Hippocampal formation (tissue), 2 donors: ENCODE results near the gene NGEF.

Experiments used
- DNase-seq, 2 donors: peaks; one replicate each; lab custom pipeline; 2025; lab: John Stamatoyannopoulos, UW

Gene NGEF

GRCh38 chr2:232971744-232972143 is 41.3 kb downstream of the NGEF start:
- DNase-seq = no peak

- no peak for DNase-seq
Measured at GRCh38 chr2:232970051-232970450, 43.0 kb downstream of the NGEF start.

GRCh38 chr2:232967474-232967873 is 45.6 kb downstream of the NGEF start:
- DNase-seq = no peak

DNA sequence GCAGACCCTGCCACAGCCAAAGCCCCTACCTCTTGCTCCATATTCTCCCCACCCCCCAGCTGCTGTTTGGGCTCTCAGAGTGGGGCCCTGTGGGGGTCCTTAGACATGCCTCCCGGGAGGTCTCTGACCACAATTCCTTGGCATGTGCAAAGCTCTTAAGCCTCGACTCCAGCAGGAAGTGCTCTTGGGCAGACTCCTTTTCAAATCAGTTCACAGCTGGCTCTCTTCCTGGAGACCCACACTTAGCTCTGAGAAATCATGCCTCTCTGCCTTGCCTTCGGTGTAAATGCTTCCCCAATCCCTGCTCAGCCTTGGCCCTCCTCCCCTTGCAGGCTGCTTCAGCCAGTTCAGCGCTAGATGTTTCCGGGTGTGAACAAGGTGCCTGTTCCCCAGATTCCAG is 46.9 kb downstream of the NGEF start:
- no peak for DNase-seq

- no peak for DNase-seq
Measured at GRCh38 chr2:232963913-232964312, 49.1 kb downstream of the NGEF start.

- no peak for DNase-seq
Measured at GRCh38 chr2:232960862-232961261, 52.2 kb downstream of the NGEF start.

DNA sequence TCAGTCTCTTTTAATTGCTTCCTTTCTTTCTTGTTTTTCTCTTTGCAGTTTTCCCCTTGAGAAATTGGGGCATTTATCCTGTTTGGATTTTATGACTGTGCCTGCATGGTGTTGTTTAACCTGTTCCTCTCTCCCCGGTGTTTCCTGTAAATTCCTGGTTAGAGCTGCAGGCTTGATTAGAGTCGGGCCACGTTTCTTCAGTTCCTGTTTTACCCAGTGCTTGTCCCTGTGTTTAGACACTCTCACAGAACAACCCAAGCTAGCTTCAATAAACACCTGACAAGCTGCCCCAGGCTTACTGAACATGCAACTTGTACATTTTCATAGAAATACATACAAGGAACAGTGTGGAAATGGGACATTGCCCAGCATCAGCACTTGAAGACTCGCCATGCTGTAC is 53.9 kb downstream of the NGEF start:
- no peak for DNase-seq

GRCh38 chr2:232957657-232958090 is 55.4 kb downstream of the NGEF start:
- DNase-seq = no peak

DNA sequence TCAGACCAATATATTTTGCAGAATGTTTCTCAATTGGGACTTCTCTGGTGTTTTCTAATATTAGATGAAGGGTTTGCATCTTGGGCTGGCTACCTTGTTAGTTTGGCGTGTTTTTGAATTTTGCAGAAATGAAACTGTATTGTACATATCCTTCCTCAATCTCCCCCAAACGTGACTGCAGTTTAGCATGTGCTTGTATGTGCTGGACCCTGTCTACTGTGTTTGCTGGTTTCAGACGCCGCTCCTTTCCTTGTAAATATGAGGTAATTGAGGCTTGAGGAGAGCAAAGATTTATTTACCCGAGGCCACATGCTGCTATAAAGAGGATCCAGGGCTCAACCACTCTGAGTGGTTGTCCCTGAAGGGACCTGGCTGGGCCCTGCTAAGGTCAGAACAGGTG is 57.2 kb downstream of the NGEF start:
- DNase-seq = no peak

DNA sequence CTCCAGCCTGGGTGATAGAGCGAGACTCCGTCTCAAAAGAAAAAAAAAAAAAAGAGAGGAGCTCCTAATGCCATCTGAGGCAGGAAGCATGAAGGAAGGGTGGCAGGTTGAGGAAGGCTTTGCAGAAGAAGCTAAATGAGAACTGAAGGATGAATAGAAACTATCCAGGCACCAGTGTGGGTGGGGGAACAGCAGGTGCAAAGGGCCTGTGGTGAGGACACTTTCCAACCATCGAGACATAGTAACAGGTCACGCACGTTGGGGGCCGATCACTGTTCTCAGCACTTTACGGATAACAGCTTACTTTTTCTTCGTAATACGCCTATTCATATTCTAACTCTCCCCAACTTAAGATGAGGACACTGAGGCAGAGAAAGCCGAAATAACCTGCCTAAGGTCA is 58.4 kb downstream of the NGEF start:
- no peak for DNase-seq

DNA sequence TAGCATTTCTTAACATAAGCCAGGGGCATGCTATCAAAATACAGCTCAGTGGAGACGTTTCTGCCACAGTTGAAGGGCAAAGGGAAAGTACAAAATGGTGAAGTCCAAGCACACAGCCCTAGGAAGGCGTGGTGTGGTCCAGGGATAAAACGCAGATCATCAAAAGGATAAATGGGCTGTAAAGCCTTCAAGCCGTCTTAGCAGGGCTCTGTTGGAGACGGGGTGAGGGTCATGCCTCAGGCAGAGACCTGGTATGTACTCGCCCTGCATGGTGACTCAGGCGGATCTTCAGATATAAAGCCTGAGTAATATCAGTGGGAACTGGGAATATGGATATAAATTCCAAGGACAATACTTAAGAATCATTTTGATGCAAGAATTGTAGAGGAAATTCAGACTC is 61.2 kb downstream of the NGEF start:
- DNase-seq = no peak

- DNase-seq = no peak
Measured at GRCh38 chr2:232951181-232951580, 61.9 kb downstream of the NGEF start.

DNA sequence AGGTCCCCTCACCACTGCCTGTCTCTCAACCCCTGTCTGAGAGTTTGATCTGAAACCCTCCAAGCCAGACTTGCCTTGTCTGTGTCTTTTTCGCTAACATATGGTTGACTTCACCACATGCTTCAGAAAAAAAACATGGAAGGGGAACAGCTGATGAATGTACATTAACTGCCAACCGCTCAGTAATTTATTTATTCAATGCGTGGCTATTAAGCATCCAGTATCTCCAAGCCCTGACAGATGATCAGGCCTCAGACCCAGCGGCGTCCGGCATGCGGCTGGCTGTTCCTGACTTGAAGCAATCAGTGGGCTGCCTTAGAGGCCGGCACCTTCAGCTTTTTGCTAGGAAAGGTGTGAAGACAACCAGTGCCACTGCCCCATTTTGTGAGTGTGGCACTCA is 62.3 kb downstream of the NGEF start:
- no peak for DNase-seq

DNA sequence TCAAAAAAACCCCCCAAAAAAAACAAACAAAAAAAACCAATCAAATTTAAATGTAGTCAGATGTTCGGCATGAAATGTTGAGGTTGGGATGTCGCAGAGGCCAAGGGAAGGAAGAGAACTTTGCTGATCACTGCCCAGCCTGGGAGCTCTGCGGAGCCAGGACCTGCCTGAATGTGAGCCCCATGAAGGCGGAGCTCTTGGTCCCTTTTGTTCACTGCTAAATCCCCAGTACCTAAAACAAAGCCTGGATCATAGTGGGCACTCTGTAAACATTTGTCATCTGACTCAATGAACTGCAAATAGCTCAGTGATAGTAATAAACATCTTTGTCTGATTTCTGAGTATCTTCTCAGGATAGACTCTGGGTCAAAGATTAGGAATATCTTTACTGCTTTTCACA is 64.0 kb downstream of the NGEF start:
- DNase-seq = no peak

GRCh38 chr2:232942831-232943230 is 70.2 kb downstream of the NGEF start:
- no peak for DNase-seq

DNA sequence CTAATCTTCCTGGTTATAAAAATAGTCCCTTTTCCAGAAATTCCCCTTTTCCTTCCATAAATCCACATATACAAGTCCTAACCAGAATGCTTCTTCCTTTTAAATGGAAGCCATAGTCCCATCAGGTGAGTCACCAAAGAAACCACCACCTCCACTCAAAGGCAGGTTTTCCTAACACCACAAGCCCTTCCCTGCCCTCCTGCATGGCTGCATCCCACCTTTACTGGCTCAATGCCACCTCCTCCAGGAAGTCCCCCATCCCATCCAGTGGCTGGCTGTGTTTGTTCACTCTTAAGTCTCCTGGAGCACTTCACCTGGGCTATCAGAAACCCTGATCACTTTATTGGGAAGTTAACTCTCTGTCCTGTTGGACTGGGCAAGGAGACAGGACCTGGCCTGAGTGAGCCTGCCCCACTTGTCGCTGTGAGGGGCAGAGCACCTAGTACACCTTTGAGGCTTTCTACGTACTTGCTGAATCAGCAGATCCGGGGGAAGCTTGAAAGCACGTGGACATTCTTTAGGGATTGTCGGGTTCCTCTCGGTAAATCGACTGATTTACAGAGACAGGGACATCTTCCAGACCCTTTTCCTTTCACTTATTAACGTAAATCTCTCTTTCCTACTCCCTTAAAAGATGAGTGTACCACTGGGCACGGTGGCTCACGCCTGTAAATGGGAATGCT is 71.0 kb downstream of the NGEF start:
- no peak for DNase-seq

DNA sequence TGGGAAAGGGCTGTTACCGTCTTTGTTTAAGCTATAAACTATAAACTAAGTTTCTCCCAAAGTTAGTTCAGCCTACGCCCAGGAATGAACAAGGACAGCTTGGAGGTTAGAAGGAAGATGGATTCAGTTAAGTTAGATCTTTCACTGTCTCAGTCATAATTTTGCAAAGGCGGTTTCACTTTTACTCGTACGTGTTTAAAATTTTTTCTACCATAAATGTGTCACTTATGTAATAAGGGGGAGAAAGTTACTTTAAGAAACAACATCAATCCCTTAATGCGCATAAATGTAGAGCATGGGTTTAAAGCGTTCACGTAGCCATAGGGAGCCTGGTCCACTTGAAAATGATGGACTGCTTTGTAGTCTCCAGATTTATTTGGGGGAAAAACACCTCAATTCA is 71.7 kb downstream of the NGEF start:
- DNase-seq = no peak

GRCh38 chr2:232940724-232941123 is 72.3 kb downstream of the NGEF start:
- DNase-seq = no peak

GRCh38 chr2:232937278-232937906 is 75.7 kb downstream of the NGEF start:
- no peak for DNase-seq

DNA sequence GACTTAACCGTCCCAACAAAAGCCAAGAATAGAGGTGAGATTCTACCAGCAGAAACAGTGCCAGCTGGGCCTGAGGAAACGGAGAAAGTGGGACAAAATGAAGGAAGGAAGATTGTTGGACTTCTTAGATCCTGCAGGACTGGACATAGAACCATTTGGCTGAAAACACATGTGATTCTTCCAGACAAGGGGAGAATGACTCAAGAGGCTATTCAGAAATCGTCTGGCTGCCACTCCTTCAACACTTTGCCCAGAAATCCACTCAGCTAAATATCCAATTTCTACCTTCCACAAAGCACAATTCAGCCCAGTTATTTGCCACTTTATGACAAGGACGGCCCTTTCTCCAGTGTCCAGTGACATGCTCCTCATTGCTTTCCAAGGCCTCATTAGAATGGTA is 81.4 kb downstream of the NGEF start:
- no peak for DNase-seq

- DNase-seq = no peak
Measured at GRCh38 chr2:232930059-232930400, 83.0 kb downstream of the NGEF start.

GRCh38 chr2:232929303-232930058 is 83.6 kb downstream of the NGEF start:
- DNase-seq = no peak

DNA sequence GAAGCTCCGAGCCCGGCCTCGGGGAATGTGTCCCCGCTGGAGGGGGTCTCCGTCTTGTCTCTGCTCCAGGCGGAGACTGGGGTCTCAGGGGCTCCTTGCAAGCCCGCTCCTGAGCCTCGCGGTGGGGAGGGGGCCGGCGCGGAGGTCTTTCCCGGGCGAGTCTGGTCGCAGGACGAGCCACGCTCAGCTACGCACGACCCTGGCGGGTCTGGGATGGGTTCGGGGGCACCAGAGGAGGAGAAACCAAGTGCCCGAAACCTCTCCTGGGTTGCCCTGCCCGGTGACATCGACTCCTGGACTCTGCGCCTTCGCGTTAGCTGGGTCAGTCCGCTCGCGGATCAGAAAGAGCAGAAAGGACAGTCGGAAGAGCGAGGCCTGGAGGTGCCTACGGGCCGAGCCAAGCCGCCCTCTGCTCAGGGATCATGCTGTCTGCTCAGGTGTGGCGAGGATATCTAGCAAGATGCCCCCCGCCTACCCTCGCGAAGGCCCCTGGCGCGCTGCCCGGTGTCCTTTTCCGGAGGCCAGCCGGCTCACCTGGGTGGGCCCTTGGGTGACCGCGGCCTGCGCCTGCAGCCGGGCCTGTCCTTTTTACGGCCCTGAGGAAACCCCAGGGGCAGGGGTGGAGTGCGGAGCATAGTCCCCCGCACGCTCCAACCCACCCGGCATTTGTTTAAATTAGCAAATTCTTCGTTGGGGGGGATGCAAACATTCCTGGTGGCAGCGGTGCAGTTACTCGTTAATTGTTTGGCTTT is 84.3 kb downstream of the NGEF start:
- no peak for DNase-seq
